Measurements from ENCODE around the gene BBLN.
"Not testable (repeated sequence)": the region's sequence is repeated elsewhere in the genome, so short reads cannot be mapped to it uniquely, and the experiment has no call there.

The BBLN gene

GRCh38 chr9:128129976-128130590, 30.0 kb upstream of the BBLN start:
- H3F3A ChIP-seq (ENCODE audit: insufficient read depth, low read length); H3K9ac ChIP-seq (ENCODE audit: low read length); H3K27ac ChIP-seq (ENCODE audit: low read length); H3K4me3 ChIP-seq (ENCODE audit: low read length); H3K9me3 ChIP-seq (replicated peaks; ENCODE audit: insufficient read depth, low read length); DNase-seq; H3K36me3 ChIP-seq (replicated peaks; ENCODE audit: insufficient read depth, low read length); H3K4me2 ChIP-seq (ENCODE audit: low read depth, low read length); H4K20me1 ChIP-seq (ENCODE audit: insufficient read depth, low read length); H2AFZ ChIP-seq (ENCODE audit: low read length); H3K9me2 ChIP-seq (replicated peaks; ENCODE audit: insufficient read depth, low read length); H3K4me1 ChIP-seq (ENCODE audit: low read length): not testable (repeated sequence)
- Histone ChIP-seq H3K79me2 (ENCODE audit: low read length) (peaks cover 24% of the 10 kb centered on the region), H3K27me3 (replicated peaks; ENCODE audit: insufficient read depth, low read length) (peaks cover 34% of the 10 kb centered on the region)
- peak; percentile 9; the same call in 1 of the 2 replicates for TF ChIP-seq CTCF (IDR thresholded peaks at IDR 0.05; ENCODE audit: low read length)

GRCh38 chr9:128130651-128131050, 29.4 kb upstream of the BBLN start:
- peaks cover 18% of the 10 kb centered on the region for H3K79me2 ChIP-seq (ENCODE audit: low read length)
- H3F3A ChIP-seq (ENCODE audit: insufficient read depth, low read length); DNase-seq; H2AFZ ChIP-seq (ENCODE audit: low read length); H3K27ac ChIP-seq (ENCODE audit: low read length); H3K9ac ChIP-seq (ENCODE audit: low read length); H4K20me1 ChIP-seq (ENCODE audit: insufficient read depth, low read length); H3K4me3 ChIP-seq (ENCODE audit: low read length); H3K4me1 ChIP-seq (ENCODE audit: low read length); H3K4me2 ChIP-seq (ENCODE audit: low read depth, low read length); H3K9me3 ChIP-seq (replicated peaks; ENCODE audit: insufficient read depth, low read length); H3K36me3 ChIP-seq (replicated peaks; ENCODE audit: insufficient read depth, low read length); H3K9me2 ChIP-seq (replicated peaks; ENCODE audit: insufficient read depth, low read length): not testable (repeated sequence)
- peaks cover 34% of the 10 kb centered on the region for H3K27me3 ChIP-seq (replicated peaks; ENCODE audit: insufficient read depth, low read length)

GRCh38 chr9:128131346-128131745, 28.7 kb upstream of the BBLN start:
- H3K27ac ChIP-seq (ENCODE audit: low read length); H3F3A ChIP-seq (ENCODE audit: insufficient read depth, low read length): not testable (repeated sequence)

GRCh38 chr9:128132139-128132538, 27.9 kb upstream of the BBLN start:
- H3K9me2 ChIP-seq (replicated peaks; ENCODE audit: insufficient read depth, low read length); H3K4me1 ChIP-seq (ENCODE audit: low read length); H4K20me1 ChIP-seq (ENCODE audit: insufficient read depth, low read length); H3K9ac ChIP-seq (ENCODE audit: low read length); H3K4me2 ChIP-seq (ENCODE audit: low read depth, low read length); DNase-seq; H3K4me3 ChIP-seq (ENCODE audit: low read length); H3K79me2 ChIP-seq (ENCODE audit: low read length); H2AFZ ChIP-seq (ENCODE audit: low read length); H3K9me3 ChIP-seq (replicated peaks; ENCODE audit: insufficient read depth, low read length); H3K27ac ChIP-seq (ENCODE audit: low read length); H3K36me3 ChIP-seq (replicated peaks; ENCODE audit: insufficient read depth, low read length); H3F3A ChIP-seq (ENCODE audit: insufficient read depth, low read length): not testable (repeated sequence)
- peaks cover 34% of the 10 kb centered on the region for H3K27me3 ChIP-seq (replicated peaks; ENCODE audit: insufficient read depth, low read length)

More at GRCh38 chr9:128131346-128131745, 28.7 kb upstream of the BBLN start:
- H3K9ac ChIP-seq (ENCODE audit: low read length); H3K36me3 ChIP-seq (replicated peaks; ENCODE audit: insufficient read depth, low read length); H3K4me1 ChIP-seq (ENCODE audit: low read length); H3K4me2 ChIP-seq (ENCODE audit: low read depth, low read length); H2AFZ ChIP-seq (ENCODE audit: low read length); DNase-seq; H4K20me1 ChIP-seq (ENCODE audit: insufficient read depth, low read length); H3K4me3 ChIP-seq (ENCODE audit: low read length); H3K9me2 ChIP-seq (replicated peaks; ENCODE audit: insufficient read depth, low read length); H3K9me3 ChIP-seq (replicated peaks; ENCODE audit: insufficient read depth, low read length): not testable (repeated sequence)
- H3K79me2 ChIP-seq (ENCODE audit: low read length): peaks cover 11% of the 10 kb centered on the region
- H3K27me3 ChIP-seq (replicated peaks; ENCODE audit: insufficient read depth, low read length): peaks cover 34% of the 10 kb centered on the region

- H2AFZ ChIP-seq (ENCODE audit: low read length); DNase-seq; H3K4me2 ChIP-seq (ENCODE audit: low read depth, low read length); H3K4me1 ChIP-seq (ENCODE audit: low read length); H3K9ac ChIP-seq (ENCODE audit: low read length); H3K9me2 ChIP-seq (replicated peaks; ENCODE audit: insufficient read depth, low read length); H3K79me2 ChIP-seq (ENCODE audit: low read length); H3K4me3 ChIP-seq (ENCODE audit: low read length); H3K36me3 ChIP-seq (replicated peaks; ENCODE audit: insufficient read depth, low read length); H3K27ac ChIP-seq (ENCODE audit: low read length); H3F3A ChIP-seq (ENCODE audit: insufficient read depth, low read length); H4K20me1 ChIP-seq (ENCODE audit: insufficient read depth, low read length); H3K9me3 ChIP-seq (replicated peaks; ENCODE audit: insufficient read depth, low read length): not testable (repeated sequence)
- peaks cover 47% of the 10 kb centered on the region for H3K27me3 ChIP-seq (replicated peaks; ENCODE audit: insufficient read depth, low read length)
These were observed 24.5 kb upstream of the BBLN start for GRCh38 chr9:128135561-128135960.

All from MM.1S (cell line).